H9 (cell line): Measurements from ENCODE around the gene SRP9. TPM values are rescaled to one million over a fixed set of nuclear protein-coding genes. Genes with fewer than 3 reads are reported as not detected.

Experiments used
- DNase-seq: peaks from one replicate; pipeline ENCODE4 v3.0.0-alpha.2; 2017
- H2AFZ ChIP-seq: one replicate; pipeline ENCODE4 v1.6.1; 2013; ENCODE audit warnings: mild to moderate bottlenecking, low read length, control low read depth, moderate library complexity
- H2AK5ac ChIP-seq: 2 replicates; pipeline ENCODE4 v1.6.1; 2013; ENCODE audit warnings: low read length, control low read depth, mixed read lengths; ENCODE audit not compliant: insufficient read length
- H2BK120ac ChIP-seq: one replicate; pipeline ENCODE4 v1.6.1; 2013; ENCODE audit warnings: low read depth, mild to moderate bottlenecking, low read length, control low read depth, inconsistent platforms; ENCODE audit not compliant: poor library complexity, severe bottlenecking
- H2BK12ac ChIP-seq: 2 replicates; pipeline ENCODE4 v1.6.1; 2013; ENCODE audit warnings: low read length, control low read depth, mixed read lengths, low read depth; ENCODE audit not compliant: insufficient read length
- H2BK15ac ChIP-seq: 2 replicates; pipeline ENCODE4 v1.6.1; 2013; ENCODE audit warnings: low read depth, low read length, control low read depth
- H2BK20ac ChIP-seq: one replicate; pipeline ENCODE4 v1.6.1; 2013; ENCODE audit warnings: low read depth, mild to moderate bottlenecking, low read length, control low read depth, inconsistent platforms; ENCODE audit not compliant: poor library complexity, severe bottlenecking
- H2BK5ac ChIP-seq: 2 replicates; pipeline ENCODE4 v1.6.1; 2013; ENCODE audit warnings: low read length, control low read depth, mixed read lengths; ENCODE audit not compliant: insufficient read length
- H3K14ac ChIP-seq: 2 replicates; pipeline ENCODE4 v1.6.1; 2013; ENCODE audit warnings: low read length, control low read depth; ENCODE audit not compliant: insufficient read depth
- H3K18ac ChIP-seq: 2 replicates; pipeline ENCODE4 v1.6.1; 2013; ENCODE audit warnings: low read depth, mild to moderate bottlenecking, mixed read lengths, low read length, control low read depth; ENCODE audit not compliant: insufficient read length
- H3K23ac ChIP-seq: 2 replicates; pipeline ENCODE4 v1.6.1; 2013; ENCODE audit warnings: low read length, control low read depth, mixed read lengths, low read depth; ENCODE audit not compliant: insufficient read length
- H3K23me2 ChIP-seq: 2 replicates; pipeline ENCODE4 v1.6.1; 2013; ENCODE audit warnings: low read depth, mild to moderate bottlenecking, mixed read lengths, low read length, control low read depth; ENCODE audit not compliant: insufficient read length, poor library complexity, severe bottlenecking
- H3K27ac ChIP-seq: 2 replicates; pipeline ENCODE4 v1.5.1; 2013; ENCODE audit warnings: low read length, control low read depth, mixed read lengths, low read depth; ENCODE audit not compliant: insufficient read length
- H3K27me3 ChIP-seq: 2 replicates; pipeline ENCODE4 v1.6.1; 2013; ENCODE audit warnings: low read length, control low read depth, inconsistent platforms; ENCODE audit not compliant: insufficient read depth
- H3K4ac ChIP-seq: 2 replicates; pipeline ENCODE4 v1.6.1; 2013; ENCODE audit warnings: low read depth, mild to moderate bottlenecking, control low read depth, inconsistent platforms, low read length, moderate library complexity
- H3K4me1 ChIP-seq: 2 replicates; pipeline ENCODE4 v1.6.1; 2013; ENCODE audit warnings: low read length, control low read depth, inconsistent platforms; ENCODE audit not compliant: insufficient read depth
- H3K4me2 ChIP-seq: 2 replicates; pipeline ENCODE4 v1.6.1; 2013; ENCODE audit warnings: low read length, control low read depth, mixed read lengths; ENCODE audit not compliant: insufficient read length, insufficient read depth
- H3K56ac ChIP-seq: 2 replicates; pipeline ENCODE4 v1.6.1; 2013; ENCODE audit warnings: low read depth, mild to moderate bottlenecking, mixed read lengths, low read length, control low read depth; ENCODE audit not compliant: insufficient read length
- H3K79me1 ChIP-seq: 2 replicates; pipeline ENCODE4 v1.6.1; 2013; ENCODE audit warnings: low read depth, mild to moderate bottlenecking, moderate library complexity, low read length, control low read depth, inconsistent platforms; ENCODE audit not compliant: insufficient read depth, poor library complexity, severe bottlenecking
- H3K79me2 ChIP-seq: 2 replicates; pipeline ENCODE4 v1.6.1; 2013; ENCODE audit warnings: low read length, control low read depth, inconsistent platforms; ENCODE audit not compliant: insufficient read depth
- H3K9ac ChIP-seq: 2 replicates; pipeline ENCODE4 v1.6.1; 2013; ENCODE audit warnings: low read length, control low read depth, mixed read lengths; ENCODE audit not compliant: insufficient read length; ENCODE audit errors: extremely low read depth
- H3K9me3 ChIP-seq: one replicate; pipeline ENCODE4 v1.6.1; 2013; ENCODE audit warnings: low read depth, low read length, inconsistent platforms; ENCODE audit not compliant: control insufficient read depth
- H3T11ph ChIP-seq: one replicate; pipeline ENCODE4 v1.6.1; 2013; ENCODE audit warnings: mild to moderate bottlenecking, low read length, control low read depth, inconsistent platforms
- H4K20me1 ChIP-seq: one replicate; pipeline ENCODE4 v1.6.1; 2013; ENCODE audit not compliant: control insufficient read depth, insufficient read length, insufficient read depth
- H4K5ac ChIP-seq: 2 replicates; pipeline ENCODE4 v1.6.1; 2013; ENCODE audit warnings: low read depth, mild to moderate bottlenecking, mixed read lengths, low read length, control low read depth; ENCODE audit not compliant: insufficient read length
- H4K8ac ChIP-seq: replicated peaks from 2 replicates; pipeline ENCODE4 v1.6.1; 2013; ENCODE audit warnings: low read length, control low read depth, mixed read lengths, low read depth; ENCODE audit not compliant: insufficient read length
- H4K91ac ChIP-seq: 2 replicates; pipeline ENCODE4 v1.6.1; 2013; ENCODE audit warnings: low read depth, mild to moderate bottlenecking, moderate library complexity, mixed read lengths, low read length, control low read depth; ENCODE audit not compliant: insufficient read length
- H3K27ac Mint-ChIP-seq, 3 experiments: 2 replicates in 2 of 3; 3 replicates in 1 of 3; pipeline ENCODE4 v1.8.0; 2020 to 2021; ENCODE audit warnings: mixed read lengths in 3 of 3, mild to moderate bottlenecking in 1 of 3, moderate library complexity in 1 of 3
- H3K27me3 Mint-ChIP-seq: 2 replicates; pipeline ENCODE4 v1.8.0; 2021; ENCODE audit warnings: low read depth, mild to moderate bottlenecking, moderate library complexity, mixed read lengths
- H3K36me3 Mint-ChIP-seq, 3 experiments: 2 replicates in 2 of 3; 3 replicates in 1 of 3; pipeline ENCODE4 v1.8.0; 2020 to 2021; ENCODE audit warnings: low read depth in 3 of 3, mixed read lengths in 3 of 3; ENCODE audit not compliant: insufficient read depth in 1 of 3
- H3K4me1 Mint-ChIP-seq, 2 experiments: 2 replicates each; pipeline ENCODE4 v1.8.0; 2020; ENCODE audit warnings: mixed read lengths in 2 of 2
- H3K4me3 Mint-ChIP-seq, 2 experiments: 2 replicates in 1 of 2; 3 replicates in 1 of 2; pipeline ENCODE4 v1.8.0; 2020 to 2021; ENCODE audit warnings: mild to moderate bottlenecking in 2 of 2, mixed read lengths in 2 of 2, moderate library complexity in 1 of 2
- H3K9me3 Mint-ChIP-seq, 2 experiments: 2 replicates in 1 of 2; 3 replicates in 1 of 2; pipeline ENCODE4 v1.8.0; 2020; ENCODE audit warnings: mild to moderate bottlenecking in 2 of 2, mixed read lengths in 2 of 2, moderate library complexity in 1 of 2
- WGBS: extraction: QIAGEN DNeasy Blood & Tissue Kit; methylation state at CpG from one replicate; pipeline ENCODE4 v1.1.7; 2013; ENCODE audit warnings: missing lambda C conversion rate, low lambda C conversion rate, mixed read lengths; ENCODE audit not compliant: insufficient read length; ENCODE audit errors: extremely low coverage; 5-methylcytosine and 5-hydroxymethylcytosine counted together
- total RNA-seq: library from RNA; stranded (reverse); gene quantifications from 2 replicates; pipeline ENCODE4 v1.2.1, GENCODE V29; 2021
- TF ChIP-seq, protein P1 (sequence below): fragments of 200-600 bp; sonication (generic); conservative IDR thresholded peaks from 3 replicates; pipeline ENCODE4 v1.8.0; 2021; ENCODE audit warnings: antibody characterized with exemption, mild to moderate bottlenecking

The SRP9 gene
- total RNA-seq, 1 experiment from 2014 or later: 403 TPM

DNA sequence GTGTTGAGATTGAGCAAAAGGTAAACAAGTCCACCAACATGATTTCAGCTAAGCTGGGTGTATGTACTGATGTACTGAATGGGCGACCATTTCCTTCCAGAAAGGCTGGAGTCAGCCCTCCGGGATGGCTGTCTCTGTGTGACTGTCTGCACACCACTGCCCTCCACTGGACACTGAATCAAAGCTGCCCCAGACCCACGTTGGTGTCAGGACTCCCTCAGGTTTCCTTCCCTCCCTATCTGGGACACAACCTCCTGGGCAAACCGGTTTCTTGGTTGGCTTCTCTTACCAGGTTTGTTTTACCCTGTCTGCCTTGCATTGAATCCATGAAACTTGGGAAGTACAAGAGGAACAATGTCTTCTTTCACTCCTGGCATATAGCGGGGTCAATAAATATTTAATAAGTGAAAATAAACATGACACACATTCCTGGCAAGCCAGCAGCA is 5.3 kb upstream of the SRP9 start:
- Histone ChIP-seq H3T11ph (no peak overlapping the region), H4K91ac (no peak overlapping the region), H3K56ac (no peak overlapping the region), H4K20me1 (no peaks in the 10 kb centered on the region), H3K27me3 (no peaks in the 10 kb centered on the region), H2BK120ac (no peak overlapping the region), H2AK5ac (no peak overlapping the region), H3K14ac (no peak overlapping the region), H3K79me1 (no peaks in the 10 kb centered on the region), H2AFZ (no peak overlapping the region), H3K9ac (no peak overlapping the region), H2BK20ac (no peak overlapping the region), H3K4me2 (no peak overlapping the region), H3K27ac (no peak overlapping the region), H4K8ac (no peak overlapping the region), H3K79me2 (no peaks in the 10 kb centered on the region), H3K4me1 (peaks cover 12% of the 10 kb centered on the region), H3K23me2 (peaks cover 4% of the 10 kb centered on the region), H2BK12ac (no peak overlapping the region), H2BK15ac (no peak overlapping the region), H3K18ac (no peak overlapping the region), H3K23ac (no peak overlapping the region), H4K5ac (no peak overlapping the region), H2BK5ac (no peak overlapping the region), H3K4ac (no peak overlapping the region), H3K9me3 (no peaks in the 10 kb centered on the region)
- Mint-ChIP-seq H3K36me3 (no peaks in the 10 kb centered on the region), H3K4me1 (peaks cover 49 to 51% of the 10 kb centered on the region in 2 experiments), H3K27ac (peak overlapping the region in 2 of 3 experiments; percentile 40 to 63; a peak in 4 of 7 replicates), H3K27me3 (peaks cover 2% of the 10 kb centered on the region; the same call in 1 of the 2 replicates), H3K4me3 (no peak overlapping the region), H3K9me3 (no peaks in the 10 kb centered on the region)
- peak; percentile 91 for DNase-seq
- TF ChIP-seq, protein P1, sequence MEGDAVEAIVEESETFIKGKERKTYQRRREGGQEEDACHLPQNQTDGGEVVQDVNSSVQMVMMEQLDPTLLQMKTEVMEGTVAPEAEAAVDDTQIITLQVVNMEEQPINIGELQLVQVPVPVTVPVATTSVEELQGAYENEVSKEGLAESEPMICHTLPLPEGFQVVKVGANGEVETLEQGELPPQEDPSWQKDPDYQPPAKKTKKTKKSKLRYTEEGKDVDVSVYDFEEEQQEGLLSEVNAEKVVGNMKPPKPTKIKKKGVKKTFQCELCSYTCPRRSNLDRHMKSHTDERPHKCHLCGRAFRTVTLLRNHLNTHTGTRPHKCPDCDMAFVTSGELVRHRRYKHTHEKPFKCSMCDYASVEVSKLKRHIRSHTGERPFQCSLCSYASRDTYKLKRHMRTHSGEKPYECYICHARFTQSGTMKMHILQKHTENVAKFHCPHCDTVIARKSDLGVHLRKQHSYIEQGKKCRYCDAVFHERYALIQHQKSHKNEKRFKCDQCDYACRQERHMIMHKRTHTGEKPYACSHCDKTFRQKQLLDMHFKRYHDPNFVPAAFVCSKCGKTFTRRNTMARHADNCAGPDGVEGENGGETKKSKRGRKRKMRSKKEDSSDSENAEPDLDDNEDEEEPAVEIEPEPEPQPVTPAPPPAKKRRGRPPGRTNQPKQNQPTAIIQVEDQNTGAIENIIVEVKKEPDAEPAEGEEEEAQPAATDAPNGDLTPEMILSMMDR: peak; percentile 91
- no CpG with 5 or more reads among the region's 5 CpGs for WGBS
